Ascending aorta (tissue), 2 donors: ENCODE data around the gene TTC23. TPM values are rescaled to one million over a fixed set of nuclear protein-coding genes. Genes with fewer than 3 reads are reported as not detected.

ENCODE experiments used
- DNase-seq, 2 donors: peaks; one replicate each; pipeline ENCODE4 v3.0.0-alpha.2; 2019; ENCODE audit warnings: low spot score in 2 of 2
- H3K27ac ChIP-seq, 2 donors: fragments of 200-600 bp; sonication (generic); one replicate each; pipeline ENCODE4 v1.5.1; 2016 to 2017; ENCODE audit warnings: mild to moderate bottlenecking in 1 of 2
- H3K27me3 ChIP-seq: fragments of 200-600 bp; sonication (generic); one replicate; pipeline ENCODE4 v1.5.1; 2017
- H3K36me3 ChIP-seq, 2 donors: fragments of 200-600 bp; sonication (generic); one replicate each; pipeline ENCODE4 v1.5.1; 2016
- H3K4me1 ChIP-seq, 2 donors: fragments of 200-600 bp; sonication (generic); one replicate each; pipeline ENCODE4 v1.5.1; 2016 to 2017; ENCODE audit warnings: mild to moderate bottlenecking in 1 of 2
- H3K4me3 ChIP-seq, 2 donors: fragments of 200-600 bp; sonication (generic); one replicate each; pipeline ENCODE4 v1.5.1; 2016 to 2017; ENCODE audit warnings: mild to moderate bottlenecking in 1 of 2
- H3K9me3 ChIP-seq, 2 donors: fragments of 200-600 bp; sonication (generic); one replicate each; pipeline ENCODE4 v1.5.1; 2016
- intact Hi-C: fragments of 100-400 bp; cut with DNase I; formaldehyde crosslinking; loops from one replicate; pipeline ENCODE4 v1.15.1; 2023
- total RNA-seq: library from RNA; depleted of rRNA; stranded (reverse); fragments of >200 nt; gene quantifications from one replicate; pipeline ENCODE4 v1.1.0, GENCODE V29; 2016
- TF ChIP-seq, protein P1 (sequence below), 3 experiments: fragments of 200-600 bp in 2 of 3; fragments of 450-650 bp in 1 of 3; sonication (generic) in 2 of 3; IDR thresholded peaks; one replicate each; pipeline ENCODE4 v1.5.1; 2016 to 2019; ENCODE audit warnings: antibody characterized with exemption in 3 of 3, mild to moderate bottlenecking in 1 of 3, moderate library complexity in 1 of 3

Gene TTC23
- total RNA-seq, 1 donor from 2014 or later: 37.3 TPM

DNA sequence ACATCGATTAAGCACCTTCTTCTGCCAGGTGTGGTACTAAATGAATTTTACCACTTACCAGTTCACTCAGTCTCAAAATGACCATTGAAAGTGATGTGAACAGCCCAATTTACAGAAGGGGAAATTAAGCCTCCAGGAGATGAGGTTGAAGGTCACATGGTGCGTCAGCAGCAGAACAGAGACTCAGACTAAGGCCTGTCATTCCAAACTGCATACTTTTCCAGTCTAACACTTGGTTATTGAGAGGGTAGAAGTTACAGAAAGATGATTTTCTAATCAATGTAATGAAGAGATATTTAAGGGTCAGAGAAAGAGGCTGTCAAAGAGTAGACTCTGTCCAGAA is 68.4 kb downstream of the TTC23 start:
- Histone ChIP-seq H3K4me1 (peaks cover 0 to 38% of the 10 kb centered on the region in 2 donors), H3K4me3 (no peak overlapping the region), H3K9me3 (no peaks in the 10 kb centered on the region), H3K27me3 (no peaks in the 10 kb centered on the region), H3K36me3 (no peaks in the 10 kb centered on the region), H3K27ac (peak overlapping the region; percentile 82 to 84)
- intact Hi-C loops: loop anchor here (2.0 kb wide), 1 partner anchor 76 kb away; the partner anchor contains the start of gene SYNM
- TF ChIP-seq, protein P1, sequence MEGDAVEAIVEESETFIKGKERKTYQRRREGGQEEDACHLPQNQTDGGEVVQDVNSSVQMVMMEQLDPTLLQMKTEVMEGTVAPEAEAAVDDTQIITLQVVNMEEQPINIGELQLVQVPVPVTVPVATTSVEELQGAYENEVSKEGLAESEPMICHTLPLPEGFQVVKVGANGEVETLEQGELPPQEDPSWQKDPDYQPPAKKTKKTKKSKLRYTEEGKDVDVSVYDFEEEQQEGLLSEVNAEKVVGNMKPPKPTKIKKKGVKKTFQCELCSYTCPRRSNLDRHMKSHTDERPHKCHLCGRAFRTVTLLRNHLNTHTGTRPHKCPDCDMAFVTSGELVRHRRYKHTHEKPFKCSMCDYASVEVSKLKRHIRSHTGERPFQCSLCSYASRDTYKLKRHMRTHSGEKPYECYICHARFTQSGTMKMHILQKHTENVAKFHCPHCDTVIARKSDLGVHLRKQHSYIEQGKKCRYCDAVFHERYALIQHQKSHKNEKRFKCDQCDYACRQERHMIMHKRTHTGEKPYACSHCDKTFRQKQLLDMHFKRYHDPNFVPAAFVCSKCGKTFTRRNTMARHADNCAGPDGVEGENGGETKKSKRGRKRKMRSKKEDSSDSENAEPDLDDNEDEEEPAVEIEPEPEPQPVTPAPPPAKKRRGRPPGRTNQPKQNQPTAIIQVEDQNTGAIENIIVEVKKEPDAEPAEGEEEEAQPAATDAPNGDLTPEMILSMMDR (IDR thresholded peaks at IDR 0.05): no peak
- DNase-seq: no peak

DNA sequence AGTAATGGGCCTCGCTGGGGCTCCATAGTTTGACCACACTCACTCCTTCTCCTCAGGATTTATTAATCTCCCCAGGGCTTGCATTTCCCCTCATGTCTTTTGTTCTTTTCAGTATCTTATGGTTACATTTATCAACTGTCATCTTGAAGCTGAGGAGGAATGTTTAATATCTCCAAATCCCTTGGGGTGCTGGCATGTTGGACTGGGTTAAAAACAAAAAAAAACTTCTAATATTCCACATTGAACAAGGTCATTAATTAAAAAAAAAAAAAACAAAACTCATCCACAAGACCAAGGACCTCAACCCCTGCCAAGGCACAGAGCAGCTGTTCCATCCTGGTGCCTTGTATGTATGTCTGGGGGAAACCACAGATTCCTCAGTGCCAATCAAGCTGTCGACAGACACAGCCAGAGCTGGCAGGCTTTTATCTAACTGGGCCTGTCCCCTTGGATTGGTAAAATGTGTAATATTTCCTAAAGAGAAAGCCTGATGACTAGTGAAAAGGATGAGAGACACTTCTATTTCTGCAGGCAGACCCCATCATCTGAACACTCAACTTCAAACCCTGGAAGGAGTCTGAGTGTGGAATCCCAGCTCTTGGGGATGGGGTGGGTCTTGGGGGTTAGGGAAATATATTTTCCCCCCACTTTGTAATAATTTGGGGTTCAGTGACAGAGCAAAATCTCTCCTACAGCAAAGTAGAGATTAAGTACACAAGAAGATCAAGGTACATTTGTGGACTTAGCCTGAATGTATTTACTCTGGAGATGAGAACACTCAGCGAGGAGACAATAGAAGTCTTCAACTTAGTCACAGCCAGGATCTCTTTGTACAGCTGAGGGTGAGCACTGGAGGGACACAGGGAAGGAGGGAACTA is 69.1 kb downstream of the TTC23 start:
- Histone ChIP-seq H3K27ac (peak overlapping the region; percentile 82 to 84), H3K36me3 (no peaks in the 10 kb centered on the region), H3K4me3 (no peak overlapping the region), H3K27me3 (no peaks in the 10 kb centered on the region), H3K9me3 (no peaks in the 10 kb centered on the region), H3K4me1 (peaks cover 0 to 34% of the 10 kb centered on the region in 2 donors)
- DNase-seq: no peak
- TF ChIP-seq, protein P1 (IDR thresholded peaks at IDR 0.05): no peak
- intact Hi-C loops: loop anchor here (2.0 kb wide), 1 partner anchor 76 kb away; the partner anchor contains the start of gene SYNM

DNA sequence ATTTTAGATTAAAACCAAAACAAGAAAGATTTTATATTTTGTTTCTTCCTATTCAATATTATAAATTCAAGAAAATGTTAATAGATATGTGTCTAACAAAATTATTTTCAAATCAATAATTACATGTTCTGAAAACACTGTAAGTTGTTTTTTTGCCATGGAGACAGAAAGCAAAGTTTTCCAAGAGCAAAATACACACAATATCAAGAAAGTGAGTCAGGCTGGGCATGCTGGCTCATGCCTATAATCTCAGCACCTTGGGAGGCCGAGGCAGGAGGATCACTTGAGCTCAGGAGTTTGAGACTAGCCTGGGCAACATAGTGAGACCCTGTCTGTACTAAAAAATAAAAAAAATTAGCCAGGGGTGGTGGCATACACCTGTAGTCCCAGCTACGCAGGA is 71.7 kb downstream of the TTC23 start:
- Histone ChIP-seq H3K27me3 (no peaks in the 10 kb centered on the region), H3K9me3 (no peaks in the 10 kb centered on the region), H3K4me3 (no peak overlapping the region), H3K27ac (no peak overlapping the region), H3K36me3 (peaks cover 0 to 9% of the 10 kb centered on the region in 2 donors), H3K4me1 (peaks cover 0 to 40% of the 10 kb centered on the region in 2 donors)
- intact Hi-C loops: no loop called here
- no peak for DNase-seq
- TF ChIP-seq, protein P1 (IDR thresholded peaks at IDR 0.05): no peak

DNA sequence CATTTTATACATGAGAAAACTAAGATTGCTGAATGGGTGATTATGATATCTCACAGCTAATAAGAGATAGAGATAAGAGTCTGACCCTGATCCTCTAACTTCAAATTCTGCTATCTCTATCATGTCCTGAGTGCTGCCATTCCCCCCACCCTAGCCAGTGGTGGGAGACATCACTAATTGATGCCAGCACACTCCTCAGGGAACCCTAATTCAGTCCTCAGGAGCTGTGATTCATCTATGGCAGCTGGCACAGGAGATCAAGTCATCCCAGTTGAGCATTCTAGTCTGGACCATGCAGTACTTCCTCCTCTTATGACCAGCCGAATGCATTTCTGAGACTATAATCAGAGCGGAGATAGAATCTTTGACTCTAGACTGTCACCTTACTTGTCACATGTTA is 72.6 kb downstream of the TTC23 start:
- Histone ChIP-seq H3K27me3 (no peaks in the 10 kb centered on the region), H3K27ac (no peak overlapping the region), H3K4me1 (peaks cover 0 to 32% of the 10 kb centered on the region in 2 donors), H3K4me3 (no peak overlapping the region), H3K9me3 (no peaks in the 10 kb centered on the region), H3K36me3 (peaks cover 3 to 9% of the 10 kb centered on the region in 2 donors)
- intact Hi-C loops: no loop called here
- DNase-seq: no peak
- TF ChIP-seq, protein P1 (IDR thresholded peaks at IDR 0.05): no peak

DNA sequence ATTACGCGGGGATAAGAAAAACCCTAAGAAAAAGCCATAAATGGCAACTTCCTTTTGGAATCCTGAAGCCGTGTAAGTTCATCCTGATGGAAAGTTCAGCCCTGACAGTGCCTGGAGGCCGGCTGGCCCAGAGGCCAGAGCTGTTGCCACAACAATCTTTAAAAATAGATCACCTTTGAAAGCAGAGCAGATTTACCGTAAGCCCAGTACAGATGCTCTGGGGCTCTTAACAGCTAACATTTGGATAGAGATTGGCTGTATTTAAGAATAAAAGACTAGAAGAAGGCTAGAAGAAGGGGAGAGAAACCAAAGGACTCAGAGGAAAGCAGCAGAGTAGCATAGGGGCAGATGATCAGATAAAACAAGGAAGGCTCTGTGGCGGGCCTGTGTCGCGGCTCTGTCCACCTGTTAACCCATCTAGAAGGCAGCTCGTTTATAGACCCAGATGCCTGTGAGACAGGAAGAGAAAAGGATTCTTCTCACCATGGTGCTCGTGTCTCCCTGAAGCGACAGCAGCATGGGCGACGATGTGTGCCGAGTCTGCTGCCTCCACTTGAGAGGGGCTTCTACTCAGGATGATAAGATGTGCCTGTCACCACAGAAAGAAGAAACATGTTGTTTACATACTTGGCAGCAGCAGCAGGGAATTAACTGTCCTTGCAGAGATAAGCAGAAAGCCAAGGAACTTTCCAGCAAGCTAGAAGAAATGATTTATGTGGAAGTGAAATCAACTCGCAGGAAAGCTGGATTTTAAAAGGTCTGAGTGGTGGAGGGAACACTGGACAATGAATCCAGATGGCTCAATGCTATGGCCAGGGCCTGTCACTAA is 74.6 kb downstream of the TTC23 start:
- H3K4me1 ChIP-seq: peaks cover 0 to 21% of the 10 kb centered on the region in 2 donors
- DNase-seq: no peak
- peaks cover 3 to 9% of the 10 kb centered on the region in 2 donors for H3K36me3 ChIP-seq
- H3K9me3 ChIP-seq: no peaks in the 10 kb centered on the region
- intact Hi-C loops: loop anchor here (2.0 to 5.0 kb wide), 3 partner anchors 42 to 67 kb away; partner anchors contain the start of gene SYNM
- H3K27me3 ChIP-seq: no peaks in the 10 kb centered on the region
- TF ChIP-seq, protein P1 (IDR thresholded peaks at IDR 0.05): no peak
- H3K4me3 ChIP-seq: no peak overlapping the region
- peak overlapping the region; percentile 49 for H3K27ac ChIP-seq
